GM18873 (cell line): ENCODE results near the gene ARID3A.

Source experiments
- ATAC-seq: cut with Tn5 transposase; IDR thresholded peaks from one replicate; pipeline ENCODE4 v1.9.1; 2021; ENCODE audit warnings: mild to moderate bottlenecking, moderate library complexity, moderate number of reproducible peaks; ENCODE audit not compliant: unreplicated experiment, low FRiP score

Gene ARID3A

GRCh38 chr19:958967-959855, 33.4 kb downstream of the ARID3A start:
- no peak for ATAC-seq

DNA sequence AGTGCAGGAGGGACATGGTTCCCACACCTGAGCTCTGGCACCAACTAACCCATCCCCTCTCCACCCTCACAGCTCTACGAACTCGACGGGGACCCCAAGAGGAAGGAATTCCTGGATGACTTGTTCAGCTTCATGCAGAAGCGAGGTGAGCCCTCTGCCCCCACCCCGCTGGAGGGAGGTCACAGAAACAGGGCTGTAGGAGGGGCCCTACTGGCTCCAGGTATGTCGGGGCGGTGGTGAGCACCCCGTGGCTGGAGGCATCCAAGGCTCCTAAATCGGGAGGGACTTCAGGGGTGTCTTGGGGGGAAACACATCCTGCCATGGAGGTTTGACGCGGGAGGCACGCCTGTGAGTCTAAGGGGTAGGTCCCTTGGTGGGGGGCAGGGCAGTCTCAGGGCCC, 34.2 kb downstream of the ARID3A start:
- no peak for ATAC-seq

DNA sequence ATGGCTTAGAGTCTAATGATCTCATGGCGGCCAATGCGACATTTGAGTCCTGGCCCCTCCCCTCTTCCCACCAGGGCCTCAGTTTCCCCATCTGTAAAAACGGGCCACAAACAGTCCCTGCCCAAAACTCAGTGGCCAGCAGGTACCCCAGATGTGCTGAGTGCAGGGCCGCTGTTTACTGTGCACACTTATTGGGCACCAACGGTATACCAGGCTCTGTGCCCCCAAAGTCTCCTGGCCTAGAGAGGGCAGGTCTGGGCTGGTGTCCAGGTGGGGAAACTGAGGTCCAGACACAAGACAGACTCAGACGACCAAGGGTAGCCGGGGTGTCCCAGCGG, 34.7 kb downstream of the ARID3A start:
- no peak for ATAC-seq

- no peak for ATAC-seq
Observed at GRCh38 chr19:961866-962620, 36.2 kb downstream of the ARID3A start.

DNA sequence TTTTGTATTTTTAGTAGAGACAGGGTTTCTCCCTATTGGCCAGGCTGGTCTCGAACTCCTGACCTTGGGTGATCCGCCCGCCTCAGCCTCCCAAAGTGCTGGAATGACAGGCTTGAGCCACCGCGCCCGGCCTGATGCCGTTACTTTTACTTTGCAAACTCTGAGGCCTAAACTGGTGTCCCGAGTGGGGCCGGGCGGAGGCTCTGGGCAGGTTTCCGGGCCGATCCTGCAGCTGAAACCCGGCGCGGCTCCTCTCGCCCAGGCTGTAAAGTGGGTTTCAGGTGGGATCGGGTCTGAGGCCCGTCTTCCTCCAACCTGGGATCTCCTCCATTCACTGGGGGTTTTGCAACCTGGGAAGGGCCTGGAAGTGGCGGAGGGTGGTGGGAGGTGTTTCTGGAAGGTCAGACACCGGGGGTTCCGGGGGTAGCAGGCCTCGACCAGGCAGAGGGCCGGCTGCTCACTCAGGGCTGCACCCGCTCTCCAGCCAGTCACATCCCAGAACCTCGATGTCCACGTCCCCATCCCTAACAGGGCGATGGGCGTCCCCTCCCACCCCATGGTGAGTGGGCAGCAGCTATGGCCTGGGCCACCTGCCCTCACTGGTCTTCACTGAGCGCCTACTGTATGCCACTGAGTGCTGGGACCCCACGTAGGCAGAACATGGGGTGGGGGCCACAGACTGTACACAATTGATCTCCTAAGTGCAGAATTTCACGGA, 37.0 kb downstream of the ARID3A start:
- no peak for ATAC-seq

GRCh38 chr19:963486-963951, 37.7 kb downstream of the ARID3A start:
- ATAC-seq, result no peak

- no peak for ATAC-seq
Observed at GRCh38 chr19:964116-964520, 38.3 kb downstream of the ARID3A start.

GRCh38 chr19:964761-965694, 39.2 kb downstream of the ARID3A start:
- no peak for ATAC-seq

GRCh38 chr19:966485-967088, 40.8 kb downstream of the ARID3A start:
- no peak for ATAC-seq

DNA sequence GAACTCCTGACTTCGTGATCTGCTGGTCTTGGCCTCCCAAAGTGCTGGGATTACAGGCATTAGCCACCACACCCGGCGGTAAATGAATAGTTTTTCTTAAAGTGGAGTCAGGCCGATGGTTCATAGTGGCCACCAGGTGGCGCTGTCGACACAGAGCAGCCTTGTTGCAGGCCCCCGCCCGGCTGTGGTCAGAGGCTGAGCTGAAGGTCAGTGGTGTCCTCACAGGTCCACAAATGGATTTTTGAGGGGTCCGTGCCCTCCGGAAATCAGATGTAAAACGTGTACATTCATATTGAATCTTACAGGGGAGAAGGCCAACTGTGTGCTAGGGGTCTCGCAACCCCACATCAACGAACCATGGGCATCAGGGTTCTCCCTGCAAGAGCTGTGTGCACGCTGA, 44.9 kb downstream of the ARID3A start:
- no peak for ATAC-seq

DNA sequence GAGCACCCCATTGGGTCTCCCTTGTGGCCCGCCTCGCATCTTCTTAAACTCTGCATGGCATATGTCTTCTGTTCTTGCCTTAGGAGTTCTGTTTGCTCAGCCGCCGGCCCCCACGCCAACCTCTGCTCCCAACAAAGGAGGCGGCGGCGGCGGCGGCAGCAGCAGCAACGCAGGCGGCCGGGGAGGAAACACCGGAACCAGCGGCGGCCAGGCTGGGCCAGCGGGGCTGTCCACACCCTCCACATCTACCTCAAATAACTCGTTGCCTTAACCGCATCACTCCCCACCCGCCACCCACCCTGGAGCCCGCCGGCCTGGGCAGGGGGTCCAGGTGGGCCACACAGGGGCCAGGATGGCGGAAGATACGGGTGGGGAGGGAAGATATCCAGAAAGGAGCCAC, 46.0 kb downstream of the ARID3A start:
- no peak for ATAC-seq

GRCh38 chr19:972281-972680, 46.4 kb downstream of the ARID3A start:
- ATAC-seq, result no peak

- no peak for ATAC-seq
Observed at GRCh38 chr19:973726-974563, 48.1 kb downstream of the ARID3A start.

GRCh38 chr19:974564-975257, 48.9 kb downstream of the ARID3A start:
- ATAC-seq, result no peak

- ATAC-seq, result no peak
Observed at GRCh38 chr19:976476-976875, 50.6 kb downstream of the ARID3A start.

GRCh38 chr19:977058-977464, 51.2 kb downstream of the ARID3A start:
- ATAC-seq, result no peak

DNA sequence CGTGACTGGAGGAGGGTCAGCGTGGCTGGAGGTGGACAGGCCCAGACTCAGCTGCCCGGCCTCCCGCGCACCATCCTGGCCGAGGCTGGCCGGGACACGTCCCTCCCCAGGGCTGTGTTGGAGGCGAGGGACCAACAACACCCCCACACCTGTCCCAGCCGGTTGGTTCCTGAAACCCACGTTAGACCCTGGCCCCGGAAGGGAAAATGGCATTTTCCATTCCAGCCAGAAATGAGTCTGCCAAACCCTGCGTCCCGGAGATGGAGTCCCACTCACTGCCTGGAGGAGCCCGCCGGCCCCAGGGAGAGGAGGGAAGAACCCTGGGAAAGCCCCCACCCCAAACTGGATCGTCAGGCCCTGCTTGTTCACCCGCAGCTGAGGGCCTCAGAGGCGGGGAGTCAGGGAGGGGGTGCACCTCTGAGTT, 53.5 kb downstream of the ARID3A start:
- ATAC-seq, result no peak
